T1000 (cell line): ENCODE data around the gene GAS1.

Experiments used
- DNase-seq: peaks from one replicate; lab custom pipeline; 2025; ENCODE audit warnings: mixed read lengths; lab: John Stamatoyannopoulos, UW

GAS1 gene, protein sequence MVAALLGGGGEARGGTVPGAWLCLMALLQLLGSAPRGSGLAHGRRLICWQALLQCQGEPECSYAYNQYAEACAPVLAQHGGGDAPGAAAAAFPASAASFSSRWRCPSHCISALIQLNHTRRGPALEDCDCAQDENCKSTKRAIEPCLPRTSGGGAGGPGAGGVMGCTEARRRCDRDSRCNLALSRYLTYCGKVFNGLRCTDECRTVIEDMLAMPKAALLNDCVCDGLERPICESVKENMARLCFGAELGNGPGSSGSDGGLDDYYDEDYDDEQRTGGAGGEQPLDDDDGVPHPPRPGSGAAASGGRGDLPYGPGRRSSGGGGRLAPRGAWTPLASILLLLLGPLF

DNA sequence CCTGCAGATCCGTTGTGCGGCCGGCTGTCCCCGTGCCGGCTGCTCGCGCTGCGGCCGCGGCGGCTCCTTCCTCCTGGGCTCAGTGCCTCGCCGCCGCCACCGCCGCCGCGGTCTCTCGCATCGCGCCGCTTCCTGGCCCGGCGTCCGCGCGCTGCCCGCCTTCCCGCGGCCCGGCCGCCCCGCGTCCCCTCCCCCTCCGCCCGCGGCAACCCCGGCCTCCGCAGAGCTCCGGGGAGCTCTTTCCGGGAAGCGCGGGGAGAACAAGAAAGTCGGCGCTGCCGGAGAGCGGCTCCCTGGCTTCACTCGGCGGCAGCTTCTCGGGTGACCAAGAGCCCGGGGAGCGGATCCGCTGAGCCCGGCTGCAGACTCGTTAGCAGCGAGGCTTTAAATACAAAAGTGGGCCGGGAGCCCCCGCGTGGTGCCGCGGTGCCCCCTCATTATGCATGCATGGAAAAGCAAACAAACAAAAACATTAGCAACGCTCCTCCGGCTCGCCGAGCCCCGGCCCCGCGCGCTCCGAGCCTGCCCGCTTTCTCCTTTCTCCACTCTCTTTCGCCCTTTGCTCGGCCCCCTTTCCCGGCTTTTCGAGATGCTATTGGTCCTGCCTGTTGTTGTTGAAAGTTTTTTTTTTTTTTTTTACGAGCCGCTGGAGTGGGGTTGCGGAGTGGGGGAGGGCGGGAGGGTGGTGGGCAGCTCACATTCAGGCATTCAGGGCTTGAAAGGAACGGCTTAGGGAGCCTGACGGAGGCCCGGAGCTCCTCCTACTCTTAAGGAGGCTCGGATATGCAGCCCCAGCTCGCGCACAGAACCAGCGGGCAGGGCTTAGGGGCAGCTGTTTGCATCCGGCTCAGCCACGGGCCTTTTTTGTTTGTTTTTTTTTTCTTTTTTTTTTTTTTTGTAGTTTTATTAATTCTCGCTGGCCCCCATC, at the start of gene GAS1:
TSS of gene GAS1 (minus strand) at position 361 of the 928 bp plus-strand sequence. CDS start 727 bp downstream, outside the sequence.
- peak; percentile 70 for DNase-seq

DNA sequence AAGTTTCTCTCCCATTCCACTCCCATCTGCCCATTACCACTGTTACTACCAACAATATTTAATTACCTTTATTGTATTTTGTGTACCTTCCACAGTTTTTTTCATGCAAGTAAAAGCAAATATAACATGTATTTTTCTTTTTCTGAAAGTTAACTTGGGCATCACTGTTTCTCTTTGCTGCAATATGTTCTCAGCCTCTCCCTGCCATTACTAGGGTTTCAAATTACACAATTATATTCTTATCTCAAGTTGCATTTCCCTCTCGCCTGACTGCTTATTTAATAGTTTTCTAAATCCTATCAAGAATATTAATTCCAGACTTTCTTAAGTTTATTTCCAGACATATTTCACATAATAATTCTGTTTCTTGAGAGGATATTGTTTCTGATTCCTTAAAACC, 46.9 kb upstream of the GAS1 start:
- no peak for DNase-seq

DNA sequence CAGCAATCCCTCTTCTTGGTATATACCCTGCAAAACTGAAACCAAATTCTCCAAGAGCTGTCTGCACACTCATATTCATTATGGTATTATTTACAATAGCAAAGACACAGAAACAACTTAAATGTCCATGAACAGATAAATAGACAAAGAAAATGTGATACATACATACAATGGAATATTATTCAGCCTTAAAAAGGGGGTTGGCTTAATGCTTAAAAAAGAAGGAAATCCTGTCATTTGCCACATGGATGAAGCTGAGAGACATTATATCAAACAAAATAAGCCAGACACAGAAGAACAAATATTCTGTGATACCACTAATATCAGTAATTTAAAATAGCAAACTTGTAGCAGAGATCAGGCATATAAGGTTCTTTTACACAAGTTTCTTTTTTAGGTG, 46.5 kb upstream of the GAS1 start:
- no peak for DNase-seq

DNA sequence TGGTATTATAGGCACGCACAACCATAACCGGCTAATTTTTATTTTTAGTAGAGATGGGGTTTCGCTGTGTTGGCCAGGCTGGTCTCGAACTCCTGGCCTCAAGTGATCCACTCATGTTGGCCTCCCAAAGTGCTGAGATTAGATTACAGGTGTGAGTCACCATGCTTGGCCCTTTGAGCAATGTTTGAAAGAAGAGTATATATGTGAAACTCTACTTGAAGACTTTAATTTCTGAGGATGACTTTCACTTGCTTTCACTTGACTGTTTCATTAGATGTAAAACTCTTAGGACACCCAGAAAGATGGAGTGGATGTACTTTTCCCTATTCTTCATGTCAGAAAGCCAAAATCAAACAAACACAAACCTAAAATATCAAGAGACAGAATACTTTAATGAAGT, 43.8 kb upstream of the GAS1 start:
- no peak for DNase-seq

DNA sequence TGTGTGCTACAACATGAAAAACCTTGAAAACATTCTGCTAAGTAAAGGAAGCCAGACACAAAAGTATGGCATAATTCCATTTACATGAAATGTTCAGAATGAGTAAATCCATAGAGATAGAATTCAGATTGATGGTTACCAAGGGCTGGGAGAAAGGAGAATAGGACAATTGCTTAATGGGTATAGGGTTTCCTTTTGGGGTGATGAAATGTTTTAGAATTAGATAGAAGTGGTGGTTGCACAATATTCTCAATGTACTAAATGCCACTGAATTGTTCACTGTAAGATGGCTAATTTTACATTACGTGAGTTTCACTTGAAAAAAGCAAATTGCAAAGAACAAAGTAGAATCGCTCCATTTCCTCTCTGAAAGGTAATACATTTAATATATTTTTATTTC, 43.0 kb upstream of the GAS1 start:
- no peak for DNase-seq

DNA sequence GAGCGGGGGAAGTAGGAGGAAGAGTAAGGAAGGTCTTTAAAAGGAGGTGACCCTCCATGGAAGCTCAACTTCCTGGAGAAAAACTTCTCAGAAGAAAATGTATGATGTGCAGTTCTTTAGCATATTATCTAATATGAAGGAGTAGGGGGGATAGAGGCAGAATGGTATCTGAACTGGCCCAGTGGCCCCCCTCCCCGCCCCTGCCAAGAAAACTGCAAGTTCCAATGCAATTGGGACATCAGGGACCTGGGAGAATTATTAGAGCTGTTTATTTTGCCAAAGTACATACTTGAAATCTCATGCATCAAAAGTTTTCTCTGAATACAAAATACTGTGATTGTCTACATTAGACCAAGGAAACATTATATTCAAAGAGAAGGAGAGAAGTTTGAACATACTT, 40.6 kb upstream of the GAS1 start:
- no peak for DNase-seq

DNA sequence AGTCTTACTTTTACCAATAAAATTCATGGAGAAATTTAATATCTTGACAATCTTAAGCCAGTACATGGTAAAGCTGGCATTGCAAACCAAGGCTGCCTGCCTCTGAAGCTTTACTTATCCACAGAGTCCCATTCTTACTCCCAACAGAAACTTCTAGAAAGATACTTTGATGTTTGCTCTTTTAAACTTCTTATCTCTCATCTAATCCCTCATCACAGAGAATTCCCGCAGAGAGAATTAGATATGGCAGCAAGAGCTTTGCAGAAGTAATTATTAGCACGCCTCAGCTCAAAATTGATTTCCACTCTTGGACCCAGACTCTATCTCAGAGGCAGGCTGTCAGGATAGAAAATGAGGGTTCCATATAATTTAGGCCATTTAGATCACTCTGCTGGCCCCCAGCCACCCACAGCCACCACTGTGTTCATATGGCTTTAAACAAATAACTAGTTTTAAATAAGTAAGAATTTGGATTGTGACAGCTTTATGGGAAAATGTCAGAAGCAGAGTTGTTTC, 37.9 kb upstream of the GAS1 start:
- no peak for DNase-seq

DNA sequence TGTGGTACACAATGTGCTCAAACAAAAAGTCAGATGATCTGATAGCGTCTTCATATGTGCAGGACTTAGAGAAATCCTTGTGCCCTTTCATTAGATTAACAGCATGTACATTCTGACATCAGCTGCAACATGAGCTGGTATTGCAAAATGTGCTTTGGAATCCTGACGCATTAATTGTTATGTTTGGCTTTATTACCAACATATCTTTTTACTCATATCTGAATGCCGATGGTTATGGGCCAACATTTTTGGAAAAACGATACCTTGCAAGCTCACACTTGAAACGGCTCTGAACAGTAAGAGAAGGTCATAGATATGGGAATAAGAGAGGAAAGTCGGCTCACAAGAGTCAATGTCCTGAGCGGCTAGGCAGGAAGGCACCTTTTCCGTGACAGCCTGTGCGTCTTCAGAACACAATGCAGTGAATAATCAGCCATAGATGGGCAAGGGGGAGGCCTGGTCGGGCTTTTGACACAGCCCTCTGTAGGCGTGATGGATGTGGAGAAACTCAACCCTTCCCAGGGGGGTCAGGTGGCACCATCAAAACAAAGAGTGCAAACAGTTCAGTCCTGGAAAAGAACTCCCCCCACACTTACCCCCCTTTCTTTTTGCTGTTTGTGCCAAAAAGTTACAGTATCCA, 36.4 kb upstream of the GAS1 start:
- no peak for DNase-seq

DNA sequence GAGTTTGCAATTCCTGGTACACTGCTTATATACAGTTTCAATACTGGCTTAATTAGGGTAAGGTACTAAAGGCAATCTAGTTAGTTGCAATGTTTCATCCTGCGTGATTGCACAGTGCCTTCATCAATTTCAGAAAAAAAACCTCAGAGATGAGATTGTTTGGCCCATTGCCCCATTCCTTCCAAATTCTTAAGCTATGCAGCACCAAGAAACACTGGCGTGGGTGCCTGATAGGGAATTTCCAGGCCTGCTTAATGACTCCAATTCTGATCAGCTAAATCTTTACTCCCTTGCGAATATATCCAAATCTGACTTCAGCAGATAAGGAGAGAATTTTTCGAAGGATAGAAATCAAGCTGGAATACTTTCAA, 35.9 kb upstream of the GAS1 start:
- peak; percentile 3 for DNase-seq

DNA sequence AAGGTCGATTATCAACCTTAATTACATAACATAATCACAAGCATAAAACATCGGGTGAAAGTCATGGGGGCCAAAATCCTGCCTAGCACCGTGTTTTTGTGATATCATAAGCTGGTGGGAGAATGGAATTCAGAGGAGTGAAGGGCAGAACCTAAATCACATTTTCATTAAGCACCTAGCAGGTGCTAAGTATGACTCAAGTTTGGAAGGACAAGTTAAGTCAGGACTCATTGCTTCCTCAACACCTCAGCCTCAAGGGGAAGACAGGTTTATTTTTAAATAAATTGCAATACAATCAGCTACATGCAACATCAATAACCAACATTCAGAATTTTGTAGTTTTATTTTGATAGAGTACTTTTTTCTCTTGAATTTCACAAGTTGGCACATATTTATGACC, 33.5 kb upstream of the GAS1 start:
- no peak for DNase-seq

DNA sequence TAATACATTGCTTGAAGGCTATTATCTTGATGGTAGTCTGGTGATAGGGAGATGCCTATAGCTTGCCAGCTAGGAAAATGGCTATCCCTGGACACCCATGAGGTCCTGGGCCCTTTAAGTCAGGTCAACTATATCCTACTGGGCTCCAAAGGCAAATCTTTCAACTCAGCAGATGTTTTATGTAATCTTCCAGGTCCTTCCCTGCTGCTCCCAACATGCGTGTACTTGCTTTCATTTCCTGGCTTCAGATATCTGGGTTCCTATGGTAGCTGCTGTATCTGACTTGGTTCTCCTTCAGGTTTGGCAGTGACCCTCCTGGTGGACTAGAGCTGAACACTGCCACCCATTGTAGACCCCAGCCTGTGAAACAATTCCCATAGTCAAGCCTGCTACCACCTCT, 32.4 kb upstream of the GAS1 start:
- DNase-seq: no peak

DNA sequence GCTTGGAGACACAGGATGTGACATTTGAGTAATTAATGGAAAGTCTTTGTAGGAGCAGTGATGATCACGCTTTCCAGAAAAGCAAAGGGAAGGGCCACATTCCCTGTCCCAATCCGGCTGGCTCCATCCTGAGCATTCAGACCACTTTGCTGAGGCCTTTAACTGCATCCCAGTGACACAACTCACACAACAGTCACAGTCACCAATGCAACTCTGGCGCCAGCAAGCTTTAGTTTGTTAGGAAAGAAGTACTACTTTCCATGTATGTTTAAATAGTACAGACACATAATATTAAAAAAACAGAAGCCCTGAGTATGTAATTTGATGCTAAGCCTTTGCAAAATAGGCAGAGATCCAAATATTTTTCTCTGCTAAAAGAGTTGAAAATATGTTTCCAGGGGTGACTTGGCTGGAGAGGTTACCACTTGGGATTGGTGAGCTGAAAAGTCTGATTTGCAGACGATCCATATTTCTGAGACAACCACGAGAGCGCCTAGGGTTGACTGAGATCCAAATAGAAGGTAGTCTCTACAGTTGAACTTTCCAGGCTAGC, 31.7 kb upstream of the GAS1 start:
- peak; percentile 3 for DNase-seq

DNA sequence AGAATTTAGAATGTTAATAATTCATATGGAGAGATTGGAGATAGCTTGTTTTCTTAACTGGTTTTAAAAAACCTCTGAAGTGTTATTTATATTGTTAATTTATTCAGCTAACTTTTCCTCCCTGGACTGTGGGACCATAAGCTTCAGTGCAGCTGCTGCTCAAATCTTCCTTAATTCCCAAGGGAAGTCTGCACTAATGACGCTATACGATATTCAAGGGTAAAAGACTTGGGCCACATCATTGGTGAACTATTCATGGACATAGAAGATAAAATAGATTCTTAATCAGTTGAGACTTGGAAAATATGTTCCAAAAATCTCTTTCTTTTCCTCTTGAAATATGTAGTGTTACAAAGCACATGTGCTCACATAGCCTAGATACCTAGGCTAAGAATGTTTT, 31.1 kb upstream of the GAS1 start:
- DNase-seq: no peak

DNA sequence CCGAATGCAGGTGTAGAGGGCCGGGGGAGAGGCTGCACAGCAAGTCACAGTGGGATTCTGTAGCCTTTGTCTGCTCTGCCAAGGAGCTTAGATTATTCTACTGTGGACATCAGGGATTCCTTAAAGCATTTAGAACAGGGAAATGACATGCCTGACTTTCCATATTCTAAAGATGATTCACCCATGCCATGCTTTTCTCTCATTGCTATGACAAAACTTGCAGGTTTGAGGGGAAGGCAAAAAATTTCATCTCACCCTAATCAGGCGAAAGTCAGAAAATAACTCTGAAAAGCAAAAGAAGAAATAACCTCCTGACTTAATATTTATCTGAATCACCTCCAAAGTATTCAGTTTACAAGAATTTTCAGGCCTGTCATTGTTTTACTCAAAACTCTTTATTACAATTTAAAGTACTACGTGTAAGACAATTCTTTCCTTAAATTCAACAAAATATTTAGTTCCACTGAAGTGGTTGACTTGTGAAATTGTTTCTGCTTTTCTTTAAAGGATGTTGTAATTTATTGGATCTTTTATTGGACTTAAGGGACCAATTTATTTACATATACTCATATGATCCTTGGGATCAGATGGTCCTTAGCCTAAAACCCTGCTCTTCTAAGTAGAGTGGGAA, 30.0 kb upstream of the GAS1 start:
- DNase-seq: no peak

DNA sequence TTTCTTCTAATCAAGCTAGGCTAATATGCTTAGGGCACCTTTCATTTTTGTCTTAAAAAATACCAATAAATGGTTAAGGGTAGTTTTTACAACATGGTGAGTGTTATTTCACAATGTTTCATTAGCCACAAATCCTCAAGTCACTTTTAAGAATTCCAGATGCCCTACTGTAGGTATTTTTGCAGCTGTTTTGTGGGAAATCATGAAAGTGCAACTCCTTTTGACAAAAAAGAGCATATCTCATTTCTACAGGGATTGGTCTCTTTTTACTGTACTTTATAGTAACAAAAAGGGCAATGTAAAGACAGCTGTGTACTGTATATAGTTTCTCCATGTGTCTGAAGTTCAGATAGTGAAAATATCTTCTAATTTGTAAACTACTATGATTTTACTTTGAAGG, 28.3 kb upstream of the GAS1 start:
- no peak for DNase-seq

DNA sequence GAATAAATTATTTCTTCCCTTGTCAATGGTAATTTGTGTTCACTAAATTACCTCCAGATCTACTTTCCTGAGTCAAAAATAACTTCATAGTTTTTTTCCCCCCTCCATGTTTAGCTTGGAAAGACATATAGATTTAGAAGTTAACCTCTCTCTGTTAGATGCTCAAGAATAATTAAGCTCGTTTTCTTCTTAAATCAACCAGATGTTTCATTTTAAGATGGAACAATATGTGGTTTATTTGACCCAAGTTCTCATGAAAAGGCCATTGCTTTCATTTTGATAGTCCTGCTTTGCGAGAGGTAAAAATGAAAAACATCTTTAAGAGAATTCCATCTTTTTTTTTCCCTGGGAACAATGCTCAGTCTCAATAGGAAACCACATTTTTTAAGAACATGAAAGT, 27.7 kb upstream of the GAS1 start:
- DNase-seq: no peak

DNA sequence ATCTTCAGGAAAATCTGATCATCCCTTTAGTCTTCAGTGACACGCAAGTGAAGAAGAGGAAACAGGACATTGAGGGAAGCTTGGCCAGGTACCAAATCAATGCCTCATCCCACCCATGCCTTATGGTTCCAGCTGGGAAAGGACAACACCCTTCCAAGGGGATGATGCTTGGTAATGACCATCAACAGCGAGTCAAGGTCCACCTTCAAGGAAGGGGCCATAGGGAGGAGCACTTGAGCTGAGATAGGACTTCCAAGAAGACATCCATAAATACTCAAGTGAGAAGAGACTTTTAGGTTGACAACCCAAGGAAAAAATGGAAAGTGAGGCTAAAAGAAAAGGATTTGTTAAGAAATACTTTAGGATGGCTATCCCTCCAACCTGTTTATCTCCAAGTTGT, 27.1 kb upstream of the GAS1 start:
- no peak for DNase-seq

DNA sequence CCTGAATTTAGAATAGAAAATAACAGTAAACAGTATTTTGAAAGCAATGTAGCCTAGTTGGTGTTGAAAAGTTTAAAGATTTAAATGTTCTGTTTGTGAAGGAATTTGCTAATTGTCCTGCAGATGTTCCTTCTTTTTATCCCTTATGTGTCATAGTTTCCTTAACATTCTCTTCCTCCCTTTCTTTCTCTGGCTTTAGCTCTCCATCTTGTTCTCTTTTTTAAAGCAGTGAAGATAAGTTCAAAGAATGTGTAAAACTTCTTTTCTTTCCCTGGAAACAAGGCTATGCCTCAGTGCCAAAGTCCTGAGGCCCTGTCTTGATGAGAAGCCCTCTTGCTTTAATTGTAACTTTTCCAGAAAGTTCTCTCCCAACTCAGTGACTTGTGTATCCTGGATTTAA, 24.4 kb upstream of the GAS1 start:
- no peak for DNase-seq

DNA sequence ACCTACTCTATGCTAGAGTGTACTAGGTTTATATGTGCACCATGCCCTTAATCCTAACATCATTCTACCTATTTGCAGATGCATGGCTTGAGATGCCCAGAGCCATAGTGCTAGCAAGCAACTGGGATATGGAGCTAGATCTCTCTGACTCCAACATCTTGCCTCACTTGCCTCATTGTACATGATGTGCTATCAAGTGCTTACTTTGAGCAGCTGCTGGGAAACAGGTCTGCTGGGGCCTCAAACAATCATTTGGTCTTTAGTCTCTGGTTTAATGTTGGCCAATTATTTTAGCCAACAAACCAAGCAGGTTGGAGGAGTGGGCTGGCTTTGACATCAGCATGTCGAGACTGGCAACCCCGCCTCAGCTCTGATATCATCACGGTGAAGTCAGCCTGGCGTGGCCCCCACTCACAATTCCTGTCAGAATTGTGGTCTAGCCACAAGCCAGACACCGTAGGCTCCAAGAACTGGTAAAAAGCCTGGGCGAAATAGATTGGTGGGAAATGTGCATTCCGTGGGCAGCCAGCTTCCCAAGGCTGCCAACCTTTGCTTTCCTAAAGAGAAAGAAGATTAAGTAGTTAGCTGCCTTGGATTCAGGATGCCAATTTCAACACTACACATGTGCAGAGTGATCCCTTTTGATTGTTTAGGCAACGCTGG, 21.1 kb upstream of the GAS1 start:
- no peak for DNase-seq

DNA sequence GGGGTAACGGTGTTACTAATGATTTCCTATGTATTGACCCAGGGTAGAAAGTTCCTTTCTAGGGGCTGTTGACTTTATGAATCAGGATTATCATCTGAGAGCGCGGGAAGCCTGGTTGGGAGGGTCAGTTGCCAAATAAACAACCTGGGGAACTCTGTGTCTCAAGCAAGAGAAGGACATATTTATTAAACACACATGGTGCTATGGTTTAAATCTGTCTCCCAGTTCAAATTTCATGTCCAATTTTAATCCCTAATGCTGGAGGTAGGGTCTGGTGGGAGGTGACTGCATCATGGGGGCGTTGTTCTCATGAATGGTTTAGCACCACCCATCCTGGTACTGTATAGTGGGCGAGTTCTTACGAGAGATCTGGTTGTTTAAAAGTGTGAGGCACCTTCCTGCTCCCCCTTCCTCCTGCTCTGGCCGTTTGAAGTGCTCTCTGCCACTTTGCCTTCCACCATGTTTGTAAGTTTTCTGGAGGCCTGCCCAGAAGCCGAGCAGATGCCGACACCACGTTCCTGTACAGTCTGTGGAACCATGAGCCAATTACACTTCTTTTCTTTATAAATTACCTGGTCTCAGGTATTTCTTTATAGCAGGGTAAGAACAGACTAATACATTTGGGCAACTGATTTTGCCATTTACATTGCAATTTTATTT, 19.7 kb upstream of the GAS1 start:
- no peak for DNase-seq
